Testis (tissue), 2 donors: Measurements from ENCODE around the gene RNF38.

ENCODE experiments used
- CTCF ChIP-seq, 3 experiments: fragments of 450-650 bp in 2 of 3; fragments of 200-600 bp in 1 of 3; sonication (generic) in 1 of 3; IDR thresholded peaks; one replicate each; pipeline ENCODE4 v1.5.1; 2016 to 2019; ENCODE audit warnings: antibody characterized with exemption in 3 of 3, mild to moderate bottlenecking in 2 of 3, moderate library complexity in 1 of 3
- POLR2A ChIP-seq: fragments of 450-650 bp; IDR thresholded peaks from one replicate; pipeline ENCODE4 v1.6.1; 2017; ENCODE audit warnings: antibody characterized with exemption, mild to moderate bottlenecking, moderate library complexity

- TF ChIP-seq CTCF (IDR thresholded peaks at IDR 0.05): no peak
- no peak for TF ChIP-seq POLR2A
Measured at GRCh38 chr9:36292641-36293040, 107.4 kb downstream of the RNF38 start.
